K562 (cell line): ENCODE data around the gene KRTAP2-4. TPM values are rescaled to one million over a fixed set of nuclear protein-coding genes. Genes with fewer than 3 reads are reported as not detected.

Experiments used
- ATAC-seq: fragments of 200-7000 bp; cut with Tn5 transposase; 3 replicates; pipeline ENCODE4 v1.9.1; 2020; ENCODE audit warnings: moderate library complexity
- BruUV-seq: library from RNA; stranded (reverse); fragments of 400-500 nt; replicated peaks from 2 replicates; lab custom pipeline; 2021; lab: Mats Ljungman, UMichigan
- CTCF ChIA-PET: fragments of 300-600 bp; formaldehyde crosslinking; extraction: SDS; loops from one replicate; lab custom pipeline; 2021; ENCODE audit warnings: low intra/inter-chr PET ratio; lab: Yijun Ruan, JAX
- POLR2A ChIA-PET: fragments of 300-600, 350-650 bp; sonication (Branson Sonifier 250); formaldehyde crosslinking; extraction: SDS; loops from one replicate; lab custom pipeline; 2021; ENCODE audit warnings: antibody characterized with exemption, inconsistent platforms; lab: Yijun Ruan, JAX
- DNase-seq, 4 experiments: peaks; one replicate each; pipeline versions ENCODE4 v3.0.0 to v3.0.0-alpha.2; 2011 to 2018; ENCODE audit warnings: low spot score in 3 of 4, mixed read lengths in 3 of 4; ENCODE audit errors: extremely low read depth in 1 of 4
- FAIRE-seq: peaks from 2 replicates; lab custom pipeline; 2011; peaks lifted over from hg19 to GRCh38; lab: Jason Lieb, UNC
- H2AFZ ChIP-seq: 2 replicates; pipeline ENCODE4 v1.6.0; 2011; ENCODE audit warnings: low read depth, low read length, control low read depth, inconsistent platforms
- H3K27ac ChIP-seq: fragments of 200-600 bp; 3 replicates; pipeline ENCODE4 v1.8.0; 2011; ENCODE audit warnings: low read depth, mild to moderate bottlenecking, control low read depth, inconsistent platforms, low read length, moderate library complexity, mixed read lengths; ENCODE audit errors: extremely low read depth
- H3K27me3 ChIP-seq, 2 experiments: fragments of 300-600 bp in 1 of 2; 2 replicates in 1 of 2; 3 replicates in 1 of 2; pipeline versions ENCODE4 v1.6.0 to v1.8.0; 2011; ENCODE audit warnings: inconsistent platforms in 2 of 2, low read length in 2 of 2, mild to moderate bottlenecking in 1 of 2, mixed read lengths in 1 of 2, moderate library complexity in 1 of 2; ENCODE audit not compliant: control insufficient read depth in 2 of 2, insufficient read depth in 2 of 2
- H3K36me3 ChIP-seq: fragments of 300-600 bp; 3 replicates; pipeline ENCODE4 v1.8.0; 2011; ENCODE audit warnings: mild to moderate bottlenecking, low read length, inconsistent platforms; ENCODE audit not compliant: control insufficient read depth, insufficient read depth
- H3K4me1 ChIP-seq, 2 experiments: fragments of 200-600 bp in 1 of 2; replicated peaks in 1 of 2; 2 replicates in 1 of 2; 3 replicates in 1 of 2; pipeline versions ENCODE4 v1.5.1 to v1.8.0; 2011; ENCODE audit warnings: inconsistent platforms in 2 of 2, low read length in 2 of 2, mild to moderate bottlenecking in 1 of 2, mixed read lengths in 1 of 2, moderate library complexity in 1 of 2; ENCODE audit not compliant: control insufficient read depth in 2 of 2, insufficient read depth in 2 of 2
- H3K4me2 ChIP-seq: 2 replicates; pipeline ENCODE4 v1.6.1; 2011; ENCODE audit warnings: low read length, control low read depth, inconsistent platforms, mixed read lengths; ENCODE audit not compliant: insufficient read depth
- H3K4me3 ChIP-seq: fragments of 200-600 bp; sonication (generic), shearing (Covaris generic); 2 replicates; pipeline ENCODE4 v1.5.1; 2016; ENCODE audit warnings: control low read depth, inconsistent platforms
- H3K79me2 ChIP-seq: fragments of 200-600 bp; 3 replicates; pipeline ENCODE4 v1.8.0; 2011; ENCODE audit warnings: low read length, inconsistent platforms; ENCODE audit not compliant: control insufficient read depth, insufficient read depth
- H3K9ac ChIP-seq, 2 experiments: 2 replicates each; pipeline versions ENCODE4 v1.6.0 to v1.6.1; 2011; ENCODE audit warnings: low read depth in 2 of 2, low read length in 2 of 2, control low read depth in 1 of 2, inconsistent platforms in 1 of 2, mild to moderate bottlenecking in 1 of 2, mixed read lengths in 1 of 2; ENCODE audit not compliant: insufficient read depth in 1 of 2
- H3K9me1 ChIP-seq: one replicate; pipeline ENCODE4 v1.6.0; 2011; ENCODE audit warnings: inconsistent platforms, mild to moderate bottlenecking, low read length, moderate library complexity; ENCODE audit not compliant: control insufficient read depth, insufficient read depth
- H3K9me3 ChIP-seq: replicated peaks from 2 replicates; pipeline ENCODE4 v1.5.1; 2011; ENCODE audit warnings: low read depth, low read length, inconsistent platforms; ENCODE audit not compliant: control insufficient read depth, insufficient read depth
- H4K20me1 ChIP-seq: replicated peaks from 2 replicates; pipeline ENCODE4 v1.6.1; 2011; ENCODE audit warnings: low read length, inconsistent platforms, mixed read lengths; ENCODE audit not compliant: control insufficient read depth, insufficient read depth
- BCL6 ChIP-seq: fragments of 250-450 bp; sonication (Bioruptor Pico); IDR thresholded peaks from 2 replicates; pipeline ENCODE4 v1.4.0; 2020
- BRD4 ChIP-seq: fragments of 200-600 bp; sonication (generic); IDR thresholded peaks from 2 replicates; pipeline ENCODE4 v1.6.1; 2017; ENCODE audit warnings: inconsistent platforms
- KAT8 ChIP-seq: fragments of 450-650 bp; IDR thresholded peaks from 2 replicates; pipeline ENCODE4 v1.6.1; 2016; ENCODE audit warnings: low read depth, mild to moderate bottlenecking
- KDM2B ChIP-seq: fragments of 250-450 bp; sonication (Bioruptor Pico); IDR thresholded peaks from 2 replicates; pipeline ENCODE4 v1.8.0; 2021; ENCODE audit warnings: mild to moderate bottlenecking, moderate library complexity
- NR1H2 ChIP-seq: sonication (generic); formaldehyde crosslinking; IDR thresholded peaks from 2 replicates; pipeline ENCODE4 v1.4.0; 2020; ENCODE audit warnings: mild to moderate bottlenecking, missing genetic modification reagents
- PTBP1 ChIP-seq: fragments of 200-400 bp; formaldehyde crosslinking; IDR thresholded peaks from 2 replicates; pipeline ENCODE4 v1.6.1; 2017; ENCODE audit warnings: low read depth, low read length
- STAT5B ChIP-seq: fragments of 250-450 bp; sonication (Bioruptor Pico); IDR thresholded peaks from 2 replicates; pipeline ENCODE4 v1.8.0; 2021; ENCODE audit warnings: mild to moderate bottlenecking, inconsistent platforms
- ZBTB5 ChIP-seq: fragments of 450-650 bp; IDR thresholded peaks from 2 replicates; pipeline ENCODE4 v1.6.1; 2017; ENCODE audit warnings: antibody characterized with exemption
- ZFX ChIP-seq: sonication (generic); formaldehyde crosslinking; IDR thresholded peaks from 2 replicates; pipeline ENCODE4 v1.8.0; 2022; ENCODE audit warnings: mild to moderate bottlenecking, missing genetic modification reagents, moderate library complexity
- ZNF398 ChIP-seq: fragments of 250-450 bp; sonication (Bioruptor Pico); IDR thresholded peaks from 2 replicates; pipeline ENCODE4 v1.8.0; 2021; ENCODE audit warnings: moderate library complexity, mild to moderate bottlenecking, inconsistent platforms
- ZNF707 ChIP-seq: fragments of 250-450 bp; sonication (Bioruptor Pico); conservative IDR thresholded peaks from 2 replicates; pipeline ENCODE4 v1.8.0; 2022; ENCODE audit warnings: inconsistent platforms, mild to moderate bottlenecking, moderate library complexity
- ZNF830 ChIP-seq: fragments of 250-450 bp; sonication (Bioruptor Pico); IDR thresholded peaks from 2 replicates; pipeline ENCODE4 v1.5.0; 2021; ENCODE audit warnings: mild to moderate bottlenecking
- WGBS: fragments of 100-300 bp; shearing (Covaris generic); methylation state at CpG from one replicate; pipeline ENCODE4 v1.1.6; 2016; ENCODE audit warnings: low coverage, mixed read lengths; ENCODE audit not compliant: insufficient coverage; ENCODE audit errors: missing lambda C conversion rate; 5-methylcytosine and 5-hydroxymethylcytosine counted together
- in situ Hi-C: fragments of 300-500 bp; cut with MboI; formaldehyde crosslinking; loops from 4 replicates; pipeline ENCODE4 v1.15.0; 2018; ENCODE audit warnings: inconsistent platforms, mixed read lengths
- intact Hi-C: fragments of 100-400 bp; cut with micrococcal nuclease; formaldehyde crosslinking; loops from 2 replicates; pipeline ENCODE4 v1.14.2; 2022
- polyA plus RNA-seq, 8 experiments: library from polyadenylated mRNA; depleted of rRNA in 4 of 8; stranded (reverse) in 5 of 8; unstranded in 3 of 8; fragments of >200 nt; fragmentation: Nextera tagmentation in 2 of 8; fragmentation: Illumina TruSeq in 1 of 8; extraction: Ambion mirVana in 2 of 8; extraction: Trizol in 1 of 8; gene quantifications; 2 replicates each; pipeline versions ENCODE4 v1.2.1 to v1.2.3, GENCODE V29; 2011 to 2014; ENCODE audit warnings: inconsistent platforms in 1 of 8, missing spikeins in 1 of 8
- total RNA-seq, 7 experiments: library from RNA; depleted of rRNA in 6 of 7; stranded (reverse); fragments of >200 nt in 6 of 7; fragmentation: Illumina TruSeq in 2 of 7; extraction: Trizol in 2 of 7; gene quantifications; 2 replicates each; pipeline versions ENCODE4 v1.2.1 to v1.2.3, GENCODE V29; 2011 to 2021; ENCODE audit warnings: low replicate concordance in 1 of 7

KRTAP2-4 gene
- total and polyA plus RNA-seq, 9 of the 15 experiments (the other 6 are each of a cell fraction or from before 2014, with no cell fraction given) = not detected

GRCh38 chr17:41098481-41098880 is 32.8 kb upstream of the KRTAP2-4 start (continued):
- no peak for TF ChIP-seq ZFX (CRISPR knock-in tag)
- TF ChIP-seq, all 486 proteins: peak for 0

DNA sequence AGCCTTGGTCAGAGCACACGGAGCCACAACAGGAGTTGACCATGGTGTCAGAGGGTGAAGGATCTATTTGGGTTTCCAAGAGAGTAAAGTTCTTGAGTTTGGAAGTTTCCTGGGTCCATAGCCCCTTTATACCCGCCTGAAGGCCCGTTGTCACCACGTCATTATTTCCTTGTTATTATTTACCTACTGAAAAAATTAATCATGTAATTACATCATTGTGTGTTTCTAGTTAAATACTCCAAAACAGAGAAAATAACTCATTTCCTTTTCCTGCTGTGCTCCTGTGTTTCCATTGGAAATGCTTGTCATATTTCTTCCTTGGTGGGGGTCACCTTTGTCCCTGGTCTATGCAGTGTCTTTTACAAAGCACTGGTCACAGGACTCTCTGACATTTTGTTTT is 32.4 kb upstream of the KRTAP2-4 start, which contains the start of gene KRTAP4-8:
Gene KRTAP4-8 (minus strand): TSS at position 101 of the 400 bp plus-strand sequence. CDS start 58 bp downstream, at position 43.
- Histone ChIP-seq H3K36me3 (no peaks in the 10 kb centered on the region), H3K27me3 (peaks cover 0 to 7% of the 10 kb centered on the region in 2 experiments; a peak in 1 of 5 replicates), H2AFZ (no peak within 1 kb of the TSS), H3K4me3 (no peak within 1 kb of the TSS), H3K27ac (no peak within 1 kb of the TSS), H3K4me2 (no peak within 1 kb of the TSS), H4K20me1 (no peaks in the 10 kb centered on the region), H3K9me3 (no peaks in the 10 kb centered on the region), H3K9me1 (no peaks in the 10 kb centered on the region), H3K9ac (no peak within 1 kb of the TSS), H3K79me2 (no peaks in the 10 kb centered on the region), H3K4me1 (no peaks in the 10 kb centered on the region)
- ATAC-seq (no peak), FAIRE-seq (no peak), DNase-seq (no peak)
- TF ChIP-seq PTBP1 = no peak
- TF ChIP-seq STAT5B (CRISPR knock-in tag) = no peak
- TF ChIP-seq KAT8 = no peak
- TF ChIP-seq KDM2B (CRISPR knock-in tag) = no peak
- no peak for TF ChIP-seq ZNF398
- no peak for TF ChIP-seq BRD4
- TF ChIP-seq NR1H2 = no peak
- TF ChIP-seq ZNF707 = no peak
- TF ChIP-seq ZNF830 = no peak
- TF ChIP-seq BCL6 (CRISPR knock-in tag) = no peak
- no peak for TF ChIP-seq ZBTB5
- 2% methylated on average over 4 of the region's 4 CpGs for WGBS
- no TSS peak for BruUV-seq
- intact Hi-C loops = no loop called here
- POLR2A ChIA-PET = no interaction called here
- in situ Hi-C loops = no loop called here
- CTCF ChIA-PET = no interaction called here
